Measurements from ENCODE around the gene GRIK5. TPM values are rescaled to one million over a fixed set of nuclear protein-coding genes. Genes with fewer than 3 reads are reported as not detected.

GRIK5 gene
- total RNA-seq, 1 donor from 2014 or later = 3.8 TPM

GRCh38 chr19:42064432-42064831, 5.6 kb downstream of the GRIK5 start:
- TF ChIP-seq, protein P1, sequence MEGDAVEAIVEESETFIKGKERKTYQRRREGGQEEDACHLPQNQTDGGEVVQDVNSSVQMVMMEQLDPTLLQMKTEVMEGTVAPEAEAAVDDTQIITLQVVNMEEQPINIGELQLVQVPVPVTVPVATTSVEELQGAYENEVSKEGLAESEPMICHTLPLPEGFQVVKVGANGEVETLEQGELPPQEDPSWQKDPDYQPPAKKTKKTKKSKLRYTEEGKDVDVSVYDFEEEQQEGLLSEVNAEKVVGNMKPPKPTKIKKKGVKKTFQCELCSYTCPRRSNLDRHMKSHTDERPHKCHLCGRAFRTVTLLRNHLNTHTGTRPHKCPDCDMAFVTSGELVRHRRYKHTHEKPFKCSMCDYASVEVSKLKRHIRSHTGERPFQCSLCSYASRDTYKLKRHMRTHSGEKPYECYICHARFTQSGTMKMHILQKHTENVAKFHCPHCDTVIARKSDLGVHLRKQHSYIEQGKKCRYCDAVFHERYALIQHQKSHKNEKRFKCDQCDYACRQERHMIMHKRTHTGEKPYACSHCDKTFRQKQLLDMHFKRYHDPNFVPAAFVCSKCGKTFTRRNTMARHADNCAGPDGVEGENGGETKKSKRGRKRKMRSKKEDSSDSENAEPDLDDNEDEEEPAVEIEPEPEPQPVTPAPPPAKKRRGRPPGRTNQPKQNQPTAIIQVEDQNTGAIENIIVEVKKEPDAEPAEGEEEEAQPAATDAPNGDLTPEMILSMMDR (conservative IDR thresholded peaks at IDR 0.05) = no peak
- H3K4me1 Mint-ChIP-seq = no peaks in the 10 kb centered on the region
- no peaks in the 10 kb centered on the region for H3K36me3 Mint-ChIP-seq (ENCODE audit: low read depth)
- no peak overlapping the region for H3K4me3 Mint-ChIP-seq
- H3K27ac Mint-ChIP-seq (ENCODE audit: unreplicated experiment) = peak overlapping the region; percentile 16
- H3K27me3 Mint-ChIP-seq (ENCODE audit: low read depth) = no peaks in the 10 kb centered on the region
- H3K9me3 Mint-ChIP-seq = no peaks in the 10 kb centered on the region
- DNase-seq (ENCODE audit: low read depth, low spot score) = no peak

- H3K27me3 Mint-ChIP-seq (ENCODE audit: low read depth) = no peaks in the 10 kb centered on the region
- no peaks in the 10 kb centered on the region for H3K4me1 Mint-ChIP-seq
- no peaks in the 10 kb centered on the region for H3K36me3 Mint-ChIP-seq (ENCODE audit: low read depth)
- no peaks in the 10 kb centered on the region for H3K9me3 Mint-ChIP-seq
- no peak overlapping the region for H3K4me3 Mint-ChIP-seq
- DNase-seq (ENCODE audit: low read depth, low spot score) = no peak
- H3K27ac Mint-ChIP-seq (ENCODE audit: unreplicated experiment) = no peak overlapping the region
- TF ChIP-seq, protein P1 (conservative IDR thresholded peaks at IDR 0.05) = no peak
Measured at GRCh38 chr19:42062381-42062780, 7.6 kb downstream of the GRIK5 start.

GRCh38 chr19:42060117-42060516, 9.9 kb downstream of the GRIK5 start:
- no peaks in the 10 kb centered on the region for H3K9me3 Mint-ChIP-seq
- no peak overlapping the region for H3K4me3 Mint-ChIP-seq
- H3K4me1 Mint-ChIP-seq = no peaks in the 10 kb centered on the region
- H3K27me3 Mint-ChIP-seq (ENCODE audit: low read depth) = no peaks in the 10 kb centered on the region
- no peak for DNase-seq (ENCODE audit: low read depth, low spot score)
- H3K27ac Mint-ChIP-seq (ENCODE audit: unreplicated experiment) = peak overlapping the region; percentile 36
- TF ChIP-seq, protein P1 (conservative IDR thresholded peaks at IDR 0.05) = no peak
- H3K36me3 Mint-ChIP-seq (ENCODE audit: low read depth) = no peaks in the 10 kb centered on the region

DNA sequence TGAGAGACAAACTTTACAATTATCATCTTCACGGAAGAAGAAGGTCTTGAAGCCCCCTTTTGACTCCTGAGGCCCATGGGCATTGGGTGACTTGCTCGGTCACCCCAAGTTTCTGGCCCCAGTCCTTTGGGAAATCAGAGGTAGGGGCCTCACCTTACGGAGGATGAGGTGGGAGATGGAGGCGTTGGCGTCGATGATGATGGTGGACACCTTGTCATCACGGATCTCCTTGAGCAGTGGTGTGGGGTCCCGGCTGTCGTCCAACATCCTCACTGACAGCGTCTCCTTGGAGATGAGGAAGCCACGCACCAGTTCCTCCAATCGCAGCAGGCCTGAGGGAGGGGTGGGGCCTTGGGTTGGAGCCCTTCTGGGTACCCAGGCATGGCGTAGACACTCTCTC, 10.8 kb downstream of the GRIK5 start:
- no peaks in the 10 kb centered on the region for H3K4me1 Mint-ChIP-seq
- no peaks in the 10 kb centered on the region for H3K27me3 Mint-ChIP-seq (ENCODE audit: low read depth)
- TF ChIP-seq, protein P1 (conservative IDR thresholded peaks at IDR 0.05) = no peak
- H3K27ac Mint-ChIP-seq (ENCODE audit: unreplicated experiment) = no peak overlapping the region
- no peak for DNase-seq (ENCODE audit: low read depth, low spot score)
- H3K4me3 Mint-ChIP-seq = no peak overlapping the region
- no peaks in the 10 kb centered on the region for H3K36me3 Mint-ChIP-seq (ENCODE audit: low read depth)
- H3K9me3 Mint-ChIP-seq = no peaks in the 10 kb centered on the region

DNA sequence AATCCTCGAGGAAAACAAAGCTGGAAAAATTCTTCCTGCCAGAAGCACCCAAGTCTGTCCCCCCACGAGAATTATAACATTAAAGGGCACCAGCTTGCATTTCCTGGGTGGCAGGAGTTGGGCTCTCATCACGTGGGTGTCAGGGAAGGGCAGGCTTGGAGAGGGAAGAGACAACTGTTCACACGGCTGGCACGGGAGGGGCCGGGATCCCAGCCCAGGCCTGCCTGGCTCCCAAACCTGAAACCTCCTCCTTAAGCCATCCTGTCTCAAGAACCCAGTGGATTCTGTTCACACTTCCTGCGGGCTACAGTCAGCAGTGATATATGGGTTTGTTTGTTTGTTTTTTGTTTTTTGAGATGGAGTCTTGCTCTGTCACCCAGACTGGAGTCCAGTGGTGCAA, 12.2 kb downstream of the GRIK5 start:
- H3K36me3 Mint-ChIP-seq (ENCODE audit: low read depth) = no peaks in the 10 kb centered on the region
- TF ChIP-seq, protein P1 (conservative IDR thresholded peaks at IDR 0.05) = no peak
- H3K27ac Mint-ChIP-seq (ENCODE audit: unreplicated experiment) = no peak overlapping the region
- H3K27me3 Mint-ChIP-seq (ENCODE audit: low read depth) = no peaks in the 10 kb centered on the region
- DNase-seq (ENCODE audit: low read depth, low spot score) = no peak
- no peaks in the 10 kb centered on the region for H3K9me3 Mint-ChIP-seq
- H3K4me3 Mint-ChIP-seq = no peak overlapping the region
- H3K4me1 Mint-ChIP-seq = no peaks in the 10 kb centered on the region

- H3K36me3 Mint-ChIP-seq (ENCODE audit: low read depth) = no peaks in the 10 kb centered on the region
- TF ChIP-seq, protein P1 (conservative IDR thresholded peaks at IDR 0.05) = no peak
- no peaks in the 10 kb centered on the region for H3K9me3 Mint-ChIP-seq
- peaks cover 8% of the 10 kb centered on the region for H3K4me1 Mint-ChIP-seq
- DNase-seq (ENCODE audit: low read depth, low spot score) = no peak
- no peaks in the 10 kb centered on the region for H3K27me3 Mint-ChIP-seq (ENCODE audit: low read depth)
- H3K4me3 Mint-ChIP-seq = no peak overlapping the region
- H3K27ac Mint-ChIP-seq (ENCODE audit: unreplicated experiment) = no peak overlapping the region
Measured at GRCh38 chr19:42054205-42054604, 15.8 kb downstream of the GRIK5 start.

Measured in neural crest cell (in vitro differentiated cells).